Uterus (tissue), 4 donors: ENCODE measurements around the gene GPR107. TPM values are rescaled to one million over a fixed set of nuclear protein-coding genes. Genes with fewer than 3 reads are reported as not detected.

Experiments used
- DNase-seq, 2 donors: peaks; one replicate each; pipeline ENCODE4 v3.0.0-alpha.2; 2019 to 2020
- H3K27ac ChIP-seq, 2 donors: fragments of 200-600 bp; sonication (generic); 1 replicate in 1 of 2; 2 replicates in 1 of 2; pipeline ENCODE4 v1.5.1; 2016 to 2018
- H3K27me3 ChIP-seq, 2 donors: fragments of 200-600 bp; sonication (generic); one replicate each; pipeline ENCODE4 v1.5.1; 2018 to 2019; ENCODE audit warnings: control low read depth in 1 of 2
- H3K36me3 ChIP-seq, 2 donors: fragments of 200-600 bp; sonication (generic); one replicate each; pipeline ENCODE4 v1.5.1; 2019; ENCODE audit warnings: control low read depth in 1 of 2
- H3K4me1 ChIP-seq, 2 donors: fragments of 200-600 bp; sonication (generic); one replicate each; pipeline ENCODE4 v1.5.1; 2018 to 2019; ENCODE audit warnings: control low read depth in 1 of 2
- H3K4me3 ChIP-seq, 2 donors: fragments of 200-600 bp; sonication (generic); 1 replicate in 1 of 2; 2 replicates in 1 of 2; pipeline ENCODE4 v1.5.1; 2018 to 2019; ENCODE audit warnings: mild to moderate bottlenecking in 1 of 2
- H3K9me3 ChIP-seq, 2 donors: fragments of 200-600 bp; sonication (generic); one replicate each; pipeline ENCODE4 v1.5.1; 2019; ENCODE audit warnings: control low read depth in 1 of 2
- CTCF ChIP-seq, 4 experiments: fragments of 200-600 bp in 2 of 4; fragments of 450-650 bp in 2 of 4; sonication (generic) in 2 of 4; IDR thresholded peaks; one replicate each; pipeline ENCODE4 v1.5.1; 2016 to 2019; ENCODE audit warnings: antibody characterized with exemption in 4 of 4, mild to moderate bottlenecking in 2 of 4, moderate library complexity in 1 of 4
- POLR2A ChIP-seq, 2 donors: fragments of 450-650 bp; IDR thresholded peaks; one replicate each; pipeline ENCODE4 v1.6.1; 2016; ENCODE audit warnings: antibody characterized with exemption in 2 of 2, mild to moderate bottlenecking in 1 of 2, moderate library complexity in 1 of 2
- intact Hi-C: fragments of 100-400 bp; cut with DNase I; formaldehyde crosslinking; loops from one replicate; pipeline ENCODE4 v1.15.1; 2023; ENCODE audit warnings: low total_unique reads
- total RNA-seq, 4 donors: library from RNA; depleted of rRNA in 3 of 4; stranded (reverse); fragments of >200 nt in 3 of 4; gene quantifications; one replicate each; pipeline versions ENCODE4 v1.1.0 to v1.2.4, GENCODE V29; 2014 to 2023
- donor health status: DM: yes; HTN: yes; CAD: no.

Gene GPR107
- total RNA-seq, 4 donors from 2014 or later = 10.8 to 41.5 (median 26.7) TPM

- Histone ChIP-seq H3K4me3 (no peak overlapping the region), H3K27ac (no peak overlapping the region), H3K27me3 (no peaks in the 10 kb centered on the region), H3K9me3 (no peaks in the 10 kb centered on the region), H3K4me1 (peaks cover 0 to 8% of the 10 kb centered on the region in 2 donors), H3K36me3 (no peaks in the 10 kb centered on the region)
- DNase-seq = no peak
- intact Hi-C loops = no loop called here
- TF ChIP-seq POLR2A (IDR thresholded peaks at IDR 0.05) = no peak
- TF ChIP-seq CTCF (IDR thresholded peaks at IDR 0.05) = no peak
Observed at GRCh38 chr9:130069048-130069447, 15.3 kb downstream of the GPR107 start.

- Histone ChIP-seq H3K9me3 (no peaks in the 10 kb centered on the region), H3K27me3 (no peaks in the 10 kb centered on the region), H3K36me3 (no peaks in the 10 kb centered on the region), H3K4me1 (peaks cover 0 to 1% of the 10 kb centered on the region in 2 donors), H3K4me3 (no peak overlapping the region), H3K27ac (no peak overlapping the region)
- intact Hi-C loops = no loop called here
- no peak for TF ChIP-seq CTCF (IDR thresholded peaks at IDR 0.05)
- TF ChIP-seq POLR2A (IDR thresholded peaks at IDR 0.05) = no peak
- no peak for DNase-seq
Observed at GRCh38 chr9:130072515-130073235, 19.0 kb downstream of the GPR107 start.

- Histone ChIP-seq H3K27ac (no peak overlapping the region), H3K27me3 (no peaks in the 10 kb centered on the region), H3K9me3 (no peaks in the 10 kb centered on the region), H3K4me3 (no peak overlapping the region), H3K36me3 (no peaks in the 10 kb centered on the region), H3K4me1 (no peaks in the 10 kb centered on the region)
- DNase-seq = no peak
- intact Hi-C loops = no loop called here
- TF ChIP-seq POLR2A (IDR thresholded peaks at IDR 0.05) (no peak), CTCF (IDR thresholded peaks at IDR 0.05) (no peak)
Observed at GRCh38 chr9:130073373-130073772, 19.7 kb downstream of the GPR107 start.

- TF ChIP-seq POLR2A (IDR thresholded peaks at IDR 0.05) (no peak), CTCF (IDR thresholded peaks at IDR 0.05) (no peak)
- no peaks in the 10 kb centered on the region for H3K36me3 ChIP-seq
- H3K4me1 ChIP-seq = no peaks in the 10 kb centered on the region
- no peaks in the 10 kb centered on the region for H3K9me3 ChIP-seq
- no peak overlapping the region for H3K27ac ChIP-seq
- DNase-seq = no peak
- no peak overlapping the region for H3K4me3 ChIP-seq
- intact Hi-C loops = no loop called here
- no peaks in the 10 kb centered on the region for H3K27me3 ChIP-seq
Observed at GRCh38 chr9:130078547-130078946, 24.8 kb downstream of the GPR107 start.

GRCh38 chr9:130084337-130084736, 30.6 kb downstream of the GPR107 start:
- no peak overlapping the region for H3K4me3 ChIP-seq
- no peak for DNase-seq
- H3K27me3 ChIP-seq = no peaks in the 10 kb centered on the region
- H3K36me3 ChIP-seq = no peaks in the 10 kb centered on the region
- intact Hi-C loops = no loop called here
- H3K9me3 ChIP-seq = no peaks in the 10 kb centered on the region
- TF ChIP-seq CTCF (IDR thresholded peaks at IDR 0.05) = no peak
- TF ChIP-seq POLR2A (IDR thresholded peaks at IDR 0.05) = no peak
- no peaks in the 10 kb centered on the region for H3K4me1 ChIP-seq
- H3K27ac ChIP-seq = no peak overlapping the region
